GM10847 (cell line): ENCODE data around the gene PALMD.

Experiments used
- POLR2A ChIP-seq: IDR thresholded peaks from 2 replicates; pipeline ENCODE4 v1.6.1; 2011; ENCODE audit not compliant: insufficient read length; ENCODE audit errors: extremely low read depth

PALMD gene

DNA sequence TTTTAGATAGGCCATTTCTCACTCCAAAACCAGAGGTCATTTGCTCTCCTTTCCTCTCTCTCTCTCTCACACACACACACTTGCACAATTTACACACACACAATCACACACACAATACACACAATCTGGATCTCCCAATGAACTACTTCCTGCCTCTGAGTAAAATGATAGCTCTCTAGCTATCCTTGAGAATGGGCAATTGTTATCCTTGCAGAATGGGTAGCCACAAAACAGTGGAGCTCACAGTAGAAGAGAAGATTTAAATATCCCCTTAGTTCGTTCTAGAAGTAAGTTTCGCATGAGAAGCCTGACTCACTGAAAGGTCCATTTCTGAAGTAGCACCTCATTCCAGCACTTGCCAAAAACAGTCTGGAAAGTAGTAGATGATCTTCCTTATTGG is 17.6 kb downstream of the PALMD start:
- TF ChIP-seq POLR2A, result no peak

DNA sequence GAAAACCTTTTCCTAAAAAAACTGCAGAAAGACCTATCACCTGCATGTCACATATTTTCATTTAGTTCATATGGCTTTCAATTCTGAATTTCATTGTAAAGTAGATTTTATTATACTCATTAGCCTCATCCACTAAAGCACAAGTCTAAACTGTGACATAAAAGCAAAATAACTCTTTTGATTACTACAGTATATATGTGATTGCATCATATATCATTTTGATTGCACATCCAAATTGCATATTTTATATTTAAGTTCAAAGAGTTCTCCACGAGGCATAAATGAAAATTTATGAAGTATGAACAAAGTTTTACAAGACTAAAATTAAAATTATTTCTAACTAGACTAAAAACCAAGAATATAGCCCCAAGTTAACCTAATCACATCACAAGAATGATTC is 19.3 kb downstream of the PALMD start:
- TF ChIP-seq POLR2A, result no peak

DNA sequence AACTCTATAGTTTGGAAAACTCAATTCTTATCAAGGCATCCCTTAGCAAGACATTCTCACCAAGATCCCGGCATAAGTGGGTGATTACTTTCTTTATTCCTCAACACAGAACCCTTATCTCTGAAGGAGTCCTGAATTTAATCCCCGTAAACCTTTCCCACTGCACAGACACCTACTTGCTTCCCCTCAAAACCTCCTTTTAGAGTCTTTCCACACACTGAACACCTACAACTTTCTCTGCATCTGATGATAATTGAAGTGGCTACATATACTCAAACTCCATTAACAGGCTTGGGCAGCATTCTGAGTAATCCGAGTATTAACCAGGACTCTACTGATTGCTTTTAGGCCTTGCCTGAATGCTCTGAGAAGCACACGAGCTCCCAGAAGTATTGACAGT is 23.5 kb downstream of the PALMD start:
- no peak for TF ChIP-seq POLR2A

DNA sequence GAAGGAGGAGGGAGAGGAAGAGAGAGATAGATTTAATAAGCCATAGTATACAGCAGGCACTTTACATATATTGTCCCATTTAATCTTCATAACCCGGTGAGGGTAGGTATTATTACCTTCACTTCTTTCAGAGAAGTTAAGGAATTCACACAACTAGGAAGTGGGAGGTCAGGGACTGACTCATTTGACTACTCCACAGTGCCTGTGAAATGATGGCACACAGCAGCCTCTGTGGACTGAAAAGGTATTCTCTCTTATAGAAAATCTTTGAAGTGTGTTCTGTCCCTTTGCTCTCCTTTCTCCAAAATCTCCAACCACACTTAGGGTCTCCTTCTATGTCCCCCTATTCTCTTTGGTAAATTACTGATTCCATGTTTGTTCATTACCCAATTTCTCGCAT is 23.9 kb downstream of the PALMD start:
- TF ChIP-seq POLR2A, result no peak

DNA sequence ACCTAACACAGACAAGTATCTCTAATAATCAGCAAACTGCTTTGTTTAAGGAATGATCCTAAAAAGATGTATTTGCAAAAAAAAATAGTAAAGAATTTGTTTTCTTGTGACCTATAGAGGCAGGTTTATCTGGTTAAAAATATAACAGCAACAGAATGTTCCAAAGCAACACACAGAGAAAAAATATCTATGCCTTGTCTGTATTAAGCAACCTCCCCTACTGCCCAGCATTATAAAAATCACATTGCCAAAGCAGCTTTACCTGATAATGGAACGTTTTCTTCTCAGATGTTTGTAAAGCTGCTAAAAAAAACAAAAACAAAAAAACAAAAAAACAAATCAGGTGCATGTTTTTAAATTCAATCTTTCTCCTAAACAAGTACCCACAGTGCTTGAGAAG is 24.7 kb downstream of the PALMD start:
- TF ChIP-seq POLR2A, result no peak

DNA sequence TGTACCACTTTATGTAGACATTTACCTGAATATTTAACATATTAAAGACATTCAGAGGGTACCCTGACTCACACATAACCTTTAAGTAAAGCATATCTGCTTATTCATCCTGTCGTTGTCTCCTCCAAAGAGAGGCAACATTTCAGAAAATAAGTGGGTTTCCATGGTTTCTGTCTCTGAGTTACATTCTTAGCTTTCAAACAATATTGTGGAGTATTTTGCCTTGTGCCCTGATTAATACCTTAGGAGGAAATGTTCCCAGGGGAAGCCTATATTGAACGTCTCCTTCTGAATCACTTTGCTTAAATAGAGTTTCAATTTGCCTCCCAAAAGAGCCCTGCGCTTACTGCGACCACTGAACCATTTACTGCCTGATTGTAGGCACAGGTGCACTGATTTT is 26.1 kb downstream of the PALMD start:
- no peak for TF ChIP-seq POLR2A

DNA sequence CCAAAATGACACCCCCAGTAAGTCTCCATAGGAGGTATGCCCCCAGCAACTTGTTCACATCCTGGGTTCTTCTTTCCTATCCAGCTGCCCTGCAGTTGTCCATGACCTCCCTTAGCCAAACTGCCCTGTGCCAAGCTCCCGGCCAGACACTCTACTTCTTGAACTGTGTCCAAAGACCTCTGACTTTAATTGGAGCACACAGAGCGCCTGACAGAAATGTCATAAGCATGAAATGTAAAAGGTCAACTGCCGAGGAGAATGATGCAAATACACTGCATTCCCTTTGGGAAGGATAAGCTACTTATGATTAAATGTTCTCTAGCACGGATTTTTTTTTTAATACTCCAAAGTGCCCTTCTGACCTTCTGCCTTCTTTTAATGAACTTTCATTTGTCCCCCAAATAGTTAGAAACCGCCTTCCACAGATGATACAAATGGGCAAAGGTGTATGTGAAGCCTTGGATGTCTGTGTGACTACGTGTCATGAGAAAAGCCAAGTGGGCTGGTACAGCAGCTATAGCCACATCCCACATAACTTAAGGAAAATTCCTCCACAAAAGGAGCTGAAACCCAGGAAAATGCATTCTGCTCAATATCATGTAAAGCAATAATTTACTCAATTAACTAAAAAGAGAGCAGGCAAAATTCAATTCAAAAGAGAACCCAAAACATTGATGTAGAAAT is 26.8 kb downstream of the PALMD start:
- TF ChIP-seq POLR2A, result no peak

DNA sequence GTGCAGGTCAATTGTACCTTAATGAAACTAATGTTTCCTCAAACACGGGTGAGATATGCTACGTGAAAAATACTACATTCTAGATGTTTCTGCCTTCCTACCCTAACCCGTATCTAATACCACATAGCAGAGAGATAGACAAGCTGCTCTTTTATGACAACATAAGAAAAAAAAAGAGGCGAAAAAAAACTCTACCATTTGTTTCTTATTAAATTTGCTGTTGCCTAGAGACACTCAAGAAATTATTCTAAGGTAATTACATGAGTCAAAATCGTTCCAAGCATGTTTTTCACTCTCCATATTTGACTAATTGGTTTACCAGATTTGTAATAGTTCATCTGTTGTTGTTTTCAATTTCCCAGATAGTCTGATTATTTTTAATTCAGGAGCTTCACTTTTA is 27.4 kb downstream of the PALMD start:
- TF ChIP-seq POLR2A, result no peak

DNA sequence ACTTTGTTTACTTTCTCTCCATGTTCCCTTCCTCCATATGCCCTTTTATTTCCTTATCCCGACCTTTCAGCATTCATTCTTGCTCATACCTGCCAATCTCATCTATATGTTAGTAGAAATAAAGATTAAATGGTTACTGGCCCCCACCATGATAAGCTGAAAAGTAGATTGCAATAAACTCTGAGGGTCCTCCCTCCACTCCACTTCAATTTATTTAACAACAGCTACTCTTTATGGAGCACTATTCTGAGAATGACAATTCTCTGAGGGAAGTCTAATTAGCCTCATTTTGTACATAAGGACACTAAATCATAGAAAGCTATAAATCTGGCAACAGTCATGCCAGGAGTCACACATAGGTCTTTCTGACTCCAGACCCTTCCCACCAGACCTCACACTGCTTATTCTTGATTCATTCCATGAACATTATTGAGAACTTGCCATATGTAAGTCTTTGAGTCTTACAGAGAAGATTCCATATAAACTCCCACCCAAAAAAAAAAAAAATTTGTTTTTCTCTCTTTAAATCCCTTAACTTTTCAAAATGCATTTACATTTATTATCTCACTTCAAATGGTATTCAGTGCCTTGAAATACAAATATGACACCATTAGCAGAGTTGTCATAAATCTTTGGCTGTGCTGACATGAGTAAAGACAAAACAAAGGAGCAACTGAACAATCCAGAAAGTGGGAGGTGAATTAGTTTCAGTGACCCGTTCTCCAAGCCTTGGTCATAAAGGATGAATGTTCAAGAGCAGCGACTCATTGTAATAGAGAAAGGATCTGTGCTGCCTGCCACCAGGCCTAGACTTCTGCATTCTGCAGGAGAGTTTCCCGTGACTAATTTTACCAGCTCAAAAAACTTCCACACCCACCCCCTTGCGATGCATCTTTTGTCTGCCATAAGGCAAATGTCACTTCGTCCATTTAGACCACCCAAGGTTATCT is 28.5 kb downstream of the PALMD start:
- TF ChIP-seq POLR2A, result no peak

DNA sequence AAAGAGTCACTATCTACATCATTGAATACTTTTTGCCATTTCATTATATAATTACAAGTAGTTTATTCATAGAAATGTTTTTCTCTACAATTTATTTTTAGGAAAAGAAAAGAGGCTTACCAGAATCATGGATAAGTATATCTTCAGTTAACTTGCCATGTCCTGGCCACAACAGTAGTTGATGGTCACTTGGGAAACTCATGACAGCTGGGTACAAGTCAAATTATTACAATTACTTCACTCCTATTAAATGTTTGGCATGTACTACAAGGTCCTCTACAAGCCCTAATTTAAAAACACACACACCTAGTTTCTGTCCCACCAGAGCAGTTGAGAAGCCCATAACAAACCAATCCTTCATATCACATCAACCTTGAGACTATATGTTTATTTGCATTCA is 29.4 kb downstream of the PALMD start:
- no peak for TF ChIP-seq POLR2A

DNA sequence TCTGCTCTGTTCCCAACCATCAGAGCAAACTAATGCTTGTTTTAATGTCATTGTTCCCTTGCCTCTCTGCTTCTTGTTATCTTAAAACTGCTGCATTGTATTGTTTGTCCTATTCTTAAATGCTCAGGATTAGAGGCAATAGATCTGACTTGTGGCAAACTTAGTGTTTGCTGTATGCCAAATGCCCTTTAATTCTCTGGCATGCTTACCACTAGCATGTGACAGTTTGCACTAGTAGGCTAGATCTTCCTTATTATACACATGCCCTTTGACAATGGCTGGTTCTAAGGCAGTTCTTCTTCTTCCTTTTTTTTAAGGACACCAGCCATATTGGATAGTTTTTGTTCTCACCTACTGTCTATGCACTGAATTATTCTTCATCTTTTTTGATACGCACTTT is 30.1 kb downstream of the PALMD start:
- no peak for TF ChIP-seq POLR2A

DNA sequence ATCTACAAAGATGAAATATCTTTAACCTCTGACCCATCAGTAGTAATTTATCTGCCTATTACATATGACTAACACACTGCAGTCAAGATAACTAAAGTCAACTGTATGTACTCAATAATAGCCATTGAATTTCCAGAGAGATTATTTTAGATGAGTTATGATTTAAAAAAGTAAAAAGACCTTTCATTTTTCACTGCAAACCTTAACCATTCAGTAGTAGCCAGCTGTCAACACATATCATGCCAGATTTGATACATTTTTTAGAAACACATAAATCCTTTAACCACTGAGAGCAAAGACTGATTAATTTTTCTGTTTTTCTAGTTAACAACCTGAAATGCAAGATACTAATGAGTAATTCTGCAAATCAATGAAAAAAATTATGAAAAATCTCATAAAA is 31.0 kb downstream of the PALMD start:
- no peak for TF ChIP-seq POLR2A

DNA sequence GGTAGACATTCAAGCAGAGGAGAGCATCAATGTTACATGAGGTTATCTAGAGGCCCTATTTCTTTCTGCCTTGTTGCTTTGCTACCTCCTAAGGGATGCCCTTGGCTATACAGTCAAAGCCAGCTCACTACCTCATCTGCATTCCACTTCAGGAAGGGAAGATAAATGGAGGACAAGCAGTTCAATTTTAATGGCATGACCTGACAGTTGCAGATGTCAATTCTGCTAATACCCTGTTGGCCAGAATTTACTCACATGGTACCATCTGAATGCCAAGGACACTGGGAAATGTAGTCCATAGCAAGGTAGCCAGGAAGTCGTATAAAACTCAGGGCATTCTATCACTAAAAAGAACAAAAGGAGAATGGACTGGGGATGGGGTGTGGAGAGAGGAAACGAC is 31.5 kb downstream of the PALMD start:
- no peak for TF ChIP-seq POLR2A

DNA sequence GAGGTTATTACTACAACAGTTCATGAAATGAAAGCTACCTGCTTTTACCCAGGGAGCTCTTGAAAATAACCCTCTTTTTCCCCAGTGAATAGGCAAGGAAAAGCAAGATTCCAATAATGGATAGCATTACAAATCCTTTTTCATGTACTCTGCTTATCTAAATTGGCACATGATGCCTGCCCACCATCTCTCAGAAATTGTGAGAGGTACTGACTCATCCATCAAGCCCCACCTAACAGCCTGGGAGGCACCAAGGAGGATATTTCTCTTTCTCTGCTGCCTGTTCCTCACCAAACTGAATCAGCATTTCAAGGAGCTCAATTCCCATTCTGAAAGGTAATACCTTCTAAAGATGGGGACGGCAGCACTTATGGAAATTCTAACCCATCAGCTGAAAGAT is 34.4 kb downstream of the PALMD start:
- no peak for TF ChIP-seq POLR2A

DNA sequence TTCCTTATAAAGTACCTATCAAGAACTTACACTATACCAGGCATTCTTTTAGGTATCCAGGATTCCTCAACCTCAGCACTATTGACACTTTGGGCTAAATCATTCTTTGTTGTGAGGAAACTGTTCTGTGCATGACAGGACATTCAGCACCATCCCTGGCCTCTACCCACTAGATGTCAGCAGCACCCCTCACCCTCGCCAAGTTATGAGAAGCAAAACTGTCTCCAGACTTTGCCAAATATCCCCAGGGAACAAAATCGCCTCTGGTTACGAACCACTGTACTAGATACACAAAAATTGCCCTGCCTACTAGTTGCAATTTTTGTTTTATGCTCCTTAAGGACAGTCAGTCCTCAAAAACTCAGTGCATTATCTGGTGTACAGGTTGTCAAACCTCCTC is 35.7 kb downstream of the PALMD start:
- no peak for TF ChIP-seq POLR2A

DNA sequence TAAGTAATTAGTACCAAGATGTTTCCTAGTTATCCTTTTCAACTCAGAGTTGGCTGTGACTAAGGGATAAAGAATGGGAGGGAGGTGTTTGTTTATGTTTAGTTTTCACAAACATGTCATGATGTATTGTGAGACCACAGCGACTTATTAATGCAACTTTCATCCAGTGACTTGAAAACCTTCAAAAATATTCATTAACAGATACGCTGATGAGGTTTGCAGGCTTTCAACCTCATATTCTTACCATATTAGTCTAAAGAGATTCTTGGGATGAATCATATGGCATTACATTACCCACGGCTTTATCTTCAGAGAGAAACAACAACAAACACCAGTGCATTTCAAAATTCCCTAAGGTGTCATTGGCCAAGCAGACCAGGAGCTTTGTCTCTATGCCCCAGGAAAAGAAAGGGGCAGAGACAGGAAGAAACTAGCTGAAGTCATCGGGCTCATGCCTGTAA is 36.4 kb downstream of the PALMD start:
- no peak for TF ChIP-seq POLR2A
